Measurements from ENCODE around the gene PDLIM4. TPM values are rescaled to one million over a fixed set of nuclear protein-coding genes. Genes with fewer than 3 reads are reported as not detected.

PDLIM4 gene
- polyA plus RNA-seq, 1 donor (not counting 4 experiments of a cell fraction or from before 2014, with no cell fraction given) = 38.3 TPM

DNA sequence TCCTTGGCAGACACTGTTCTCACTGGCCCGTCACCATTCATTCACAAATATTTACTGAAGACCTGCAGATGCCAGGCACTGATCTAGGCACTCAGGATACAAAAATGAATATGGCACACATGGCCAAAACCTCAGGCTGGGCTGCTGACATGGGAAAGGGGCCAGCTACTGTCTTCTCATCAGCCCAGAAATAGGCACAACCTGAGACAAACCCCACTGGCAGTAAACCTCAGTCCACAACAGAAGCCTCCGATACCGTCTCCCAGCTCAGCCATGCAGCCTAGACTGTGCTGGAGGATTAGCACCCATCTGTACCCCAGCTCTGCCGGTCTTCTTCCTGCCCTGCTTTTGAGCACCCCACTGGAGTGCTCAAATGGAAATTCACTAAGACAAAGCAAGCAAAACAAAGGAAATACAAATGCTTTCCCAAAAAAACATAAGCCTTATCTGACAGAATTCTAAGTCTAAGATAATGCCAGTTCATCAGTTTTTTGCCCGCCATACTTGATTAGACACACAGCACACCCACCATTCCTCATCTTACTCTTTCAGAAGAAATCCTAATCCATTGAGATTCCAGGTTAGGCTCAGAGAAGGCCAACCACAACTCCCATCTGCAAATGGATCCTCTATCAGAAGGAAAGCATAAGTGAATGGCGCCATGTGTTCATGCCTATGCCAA lies 38.1 kb upstream of the PDLIM4 start:
- Histone ChIP-seq H3K9me3 (ENCODE audit: control insufficient read depth, low read depth, low read length) (no peaks in the 10 kb centered on the region), H4K20me1 (ENCODE audit: control insufficient read depth, extremely low read depth, insufficient read depth, low read length) (no peaks in the 10 kb centered on the region), H3K4me1 (ENCODE audit: control insufficient read depth, extremely low read depth, insufficient read depth, low read length) (peaks cover 40% of the 10 kb centered on the region), H3K9me1 (ENCODE audit: control insufficient read depth, extremely low read depth, insufficient read depth, low read length) (peaks cover 2% of the 10 kb centered on the region), H3K36me3 (ENCODE audit: control insufficient read depth in 2 of 2, extremely low read depth in 1 of 2, insufficient read depth in 2 of 2, low read length in 2 of 2) (peaks cover 13 to 14% of the 10 kb centered on the region in 2 experiments), H3K79me2 (ENCODE audit: control insufficient read depth, insufficient read depth, low read length) (peaks cover 43% of the 10 kb centered on the region), H3K4me2 (ENCODE audit: control insufficient read depth, extremely low read depth, insufficient read depth, low read depth, low read length) (no peak overlapping the region), H3K9ac (ENCODE audit: control insufficient read depth, extremely low read depth, insufficient read depth, low read length) (no peak overlapping the region), H3K27me3 (ENCODE audit: control insufficient read depth, extremely low read depth, insufficient read depth, low read length) (no peaks in the 10 kb centered on the region), H3K27ac (ENCODE audit: control insufficient read depth, insufficient read depth, low read length) (no peak overlapping the region), H2AFZ (ENCODE audit: control insufficient read depth, low read length) (no peak overlapping the region), H3K4me3 (ENCODE audit: control insufficient read depth in 2 of 3, extremely low read depth in 1 of 3, insufficient read depth in 2 of 3, low read depth in 1 of 3, low read length in 3 of 3) (no peak overlapping the region)
- FAIRE-seq (no peak), DNase-seq (ENCODE audit: low read depth, low spot score) (no peak)
- no peak for TF ChIP-seq CTCF (optimal IDR thresholded peaks at IDR 0.05 in 1 of 3, IDR thresholded peaks at IDR 0.05 in 1 of 3, conservative IDR thresholded peaks at IDR 0.05 in 1 of 3; ENCODE audit: extremely low read depth in 1 of 3, insufficient read depth in 2 of 3, low read length in 3 of 3)
- no peak for TF ChIP-seq EZH2 (IDR thresholded peaks at IDR 0.05; ENCODE audit: low read length)
- dilution Hi-C loops (cut with MboI; ENCODE audit: extremely low pct_ligation_motif_present, low sequenced_read_pairs) = no loop called here

- Histone ChIP-seq H3K79me2 (ENCODE audit: control insufficient read depth, insufficient read depth, low read length) (peaks cover 45% of the 10 kb centered on the region), H3K27ac (ENCODE audit: control insufficient read depth, insufficient read depth, low read length) (no peak overlapping the region), H3K4me2 (ENCODE audit: control insufficient read depth, extremely low read depth, insufficient read depth, low read depth, low read length) (no peak overlapping the region), H3K27me3 (ENCODE audit: control insufficient read depth, extremely low read depth, insufficient read depth, low read length) (no peaks in the 10 kb centered on the region), H3K9me1 (ENCODE audit: control insufficient read depth, extremely low read depth, insufficient read depth, low read length) (no peaks in the 10 kb centered on the region), H3K9me3 (ENCODE audit: control insufficient read depth, low read depth, low read length) (no peaks in the 10 kb centered on the region), H3K4me1 (ENCODE audit: control insufficient read depth, extremely low read depth, insufficient read depth, low read length) (peaks cover 41% of the 10 kb centered on the region), H3K36me3 (ENCODE audit: control insufficient read depth in 2 of 2, extremely low read depth in 1 of 2, insufficient read depth in 2 of 2, low read length in 2 of 2) (peaks cover 8 to 12% of the 10 kb centered on the region in 2 experiments), H4K20me1 (ENCODE audit: control insufficient read depth, extremely low read depth, insufficient read depth, low read length) (no peaks in the 10 kb centered on the region), H2AFZ (ENCODE audit: control insufficient read depth, low read length) (no peak overlapping the region), H3K9ac (ENCODE audit: control insufficient read depth, extremely low read depth, insufficient read depth, low read length) (no peak overlapping the region), H3K4me3 (ENCODE audit: control insufficient read depth in 2 of 3, extremely low read depth in 1 of 3, insufficient read depth in 2 of 3, low read depth in 1 of 3, low read length in 3 of 3) (no peak overlapping the region)
- dilution Hi-C loops (cut with MboI; ENCODE audit: extremely low pct_ligation_motif_present, low sequenced_read_pairs) = no loop called here
- DNase-seq (ENCODE audit: low read depth, low spot score) (no peak), FAIRE-seq (peak; percentile 44)
- TF ChIP-seq EZH2 (IDR thresholded peaks at IDR 0.05; ENCODE audit: low read length) (no peak), CTCF (optimal IDR thresholded peaks at IDR 0.05 in 1 of 3, IDR thresholded peaks at IDR 0.05 in 1 of 3, conservative IDR thresholded peaks at IDR 0.05 in 1 of 3; ENCODE audit: extremely low read depth in 1 of 3, insufficient read depth in 2 of 3, low read length in 3 of 3) (no peak)
These were observed 37.5 kb upstream of the PDLIM4 start for GRCh38 chr5:132219981-132220380.

All from keratinocyte (primary cell).